HG02943 (cell line): Measurements from ENCODE around the gene TPX2.

Experiments
- ATAC-seq: cut with Tn5 transposase; IDR thresholded peaks from one replicate; pipeline ENCODE4 v1.9.1; 2021; ENCODE audit warnings: mild to moderate bottlenecking, low read depth, moderate library complexity; ENCODE audit not compliant: unreplicated experiment

Gene TPX2, protein sequence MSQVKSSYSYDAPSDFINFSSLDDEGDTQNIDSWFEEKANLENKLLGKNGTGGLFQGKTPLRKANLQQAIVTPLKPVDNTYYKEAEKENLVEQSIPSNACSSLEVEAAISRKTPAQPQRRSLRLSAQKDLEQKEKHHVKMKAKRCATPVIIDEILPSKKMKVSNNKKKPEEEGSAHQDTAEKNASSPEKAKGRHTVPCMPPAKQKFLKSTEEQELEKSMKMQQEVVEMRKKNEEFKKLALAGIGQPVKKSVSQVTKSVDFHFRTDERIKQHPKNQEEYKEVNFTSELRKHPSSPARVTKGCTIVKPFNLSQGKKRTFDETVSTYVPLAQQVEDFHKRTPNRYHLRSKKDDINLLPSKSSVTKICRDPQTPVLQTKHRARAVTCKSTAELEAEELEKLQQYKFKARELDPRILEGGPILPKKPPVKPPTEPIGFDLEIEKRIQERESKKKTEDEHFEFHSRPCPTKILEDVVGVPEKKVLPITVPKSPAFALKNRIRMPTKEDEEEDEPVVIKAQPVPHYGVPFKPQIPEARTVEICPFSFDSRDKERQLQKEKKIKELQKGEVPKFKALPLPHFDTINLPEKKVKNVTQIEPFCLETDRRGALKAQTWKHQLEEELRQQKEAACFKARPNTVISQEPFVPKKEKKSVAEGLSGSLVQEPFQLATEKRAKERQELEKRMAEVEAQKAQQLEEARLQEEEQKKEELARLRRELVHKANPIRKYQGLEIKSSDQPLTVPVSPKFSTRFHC

GRCh38 chr20:31738729-31739549, at the start of gene TPX2:
TPX2 (plus strand) TSS chr20:31739290; CDS start chr20:31757477, 18,187 bp downstream.
- peak; percentile 96 for ATAC-seq

GRCh38 chr20:31690124-31690666, 48.9 kb upstream of the TPX2 start:
- ATAC-seq, result no peak

- peak; percentile 67 for ATAC-seq
Observed at GRCh38 chr20:31691646-31692275, 47.3 kb upstream of the TPX2 start.

DNA sequence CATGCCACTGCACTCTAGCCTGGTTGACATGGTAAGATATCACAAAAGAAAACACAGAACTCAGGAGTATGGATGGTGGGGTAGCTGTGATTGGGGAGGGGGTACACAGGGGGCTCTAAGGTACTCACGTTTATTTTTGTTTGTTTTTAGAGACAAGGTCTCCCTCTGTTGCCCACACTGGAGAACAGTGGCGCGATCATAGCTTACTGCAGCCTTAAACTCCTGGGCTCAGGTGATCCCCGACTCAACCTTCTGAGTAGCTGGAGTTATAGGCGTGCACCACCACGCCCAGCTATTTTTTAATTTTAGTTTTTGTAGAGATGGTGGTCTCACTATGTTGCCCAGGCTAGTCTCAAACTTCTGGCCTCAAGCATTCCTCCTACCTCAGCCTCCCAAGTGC, 45.7 kb upstream of the TPX2 start:
- no peak for ATAC-seq

- no peak for ATAC-seq
Observed at GRCh38 chr20:31693987-31694661, 45.0 kb upstream of the TPX2 start.

- no peak for ATAC-seq
Observed at GRCh38 chr20:31694842-31695593, 44.1 kb upstream of the TPX2 start.

DNA sequence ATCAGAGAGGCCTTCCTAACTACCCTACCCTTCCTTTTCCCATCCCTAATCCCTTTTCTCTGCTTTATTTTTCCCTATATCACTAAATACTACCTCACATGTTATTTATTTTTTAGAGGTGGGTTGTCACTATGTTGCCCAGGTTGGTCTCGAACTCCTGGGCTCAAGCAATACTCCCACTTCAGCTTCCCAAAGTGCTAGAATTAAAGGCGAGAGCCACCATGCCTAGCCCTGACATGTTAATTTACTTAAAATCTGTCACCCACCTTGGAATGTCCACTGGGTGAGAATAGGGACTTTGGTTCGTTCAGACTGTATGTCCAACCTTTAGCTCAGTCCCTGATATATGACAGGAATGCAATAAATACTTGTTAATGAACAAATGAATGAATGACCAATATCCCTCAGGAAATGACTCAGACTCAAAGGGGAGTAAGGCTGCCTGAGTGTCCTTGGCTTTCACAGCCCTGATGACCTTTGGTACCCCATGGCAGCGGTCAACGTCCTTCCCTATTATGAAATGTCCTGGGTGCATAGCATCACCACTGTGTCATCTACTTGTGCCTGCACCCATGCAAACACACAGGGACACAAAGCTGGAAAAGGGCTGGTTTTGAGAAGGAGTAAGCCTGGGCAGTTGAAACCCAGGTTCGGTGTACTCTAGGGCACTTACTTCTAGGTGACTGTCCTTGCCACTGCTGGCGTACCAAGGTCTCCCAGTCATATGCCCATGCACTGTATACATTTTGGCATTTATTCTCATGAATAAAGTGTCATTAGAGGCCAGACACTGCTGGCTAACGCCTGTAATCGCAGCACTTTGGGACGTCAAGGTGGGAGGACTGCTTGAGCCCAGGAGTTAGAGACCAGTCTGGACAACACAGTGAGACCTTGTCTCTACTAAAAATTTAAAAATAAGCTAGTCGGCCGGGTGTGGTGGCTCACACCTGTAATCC, 43.0 kb upstream of the TPX2 start:
- no peak for ATAC-seq

DNA sequence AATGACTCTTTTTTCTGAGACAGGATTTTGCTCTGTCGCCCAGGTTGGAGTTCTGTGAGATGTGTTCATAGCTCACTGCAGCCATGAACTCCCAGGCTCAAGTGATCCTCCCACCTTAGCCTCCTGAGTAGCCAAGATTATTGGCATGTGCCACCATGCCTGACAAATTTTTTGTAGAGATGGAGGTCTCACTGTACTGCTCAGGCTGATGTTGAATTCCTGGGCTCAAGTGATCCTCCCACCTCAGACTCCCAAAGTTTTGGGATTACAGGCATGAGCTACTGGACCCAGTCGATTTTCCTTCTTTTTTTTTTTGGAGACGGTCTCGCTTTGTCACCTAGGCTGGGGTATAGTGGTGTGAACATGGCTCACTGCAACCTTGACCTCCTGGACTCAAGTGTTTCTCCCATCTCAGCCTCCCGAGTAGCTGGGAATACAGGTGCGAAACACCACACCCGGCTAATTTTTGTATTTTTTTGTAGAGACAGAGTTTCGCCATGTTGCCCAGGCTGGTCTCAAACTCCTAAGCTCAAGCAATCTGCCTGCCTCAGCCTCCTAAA, 40.8 kb upstream of the TPX2 start:
- ATAC-seq, result no peak

DNA sequence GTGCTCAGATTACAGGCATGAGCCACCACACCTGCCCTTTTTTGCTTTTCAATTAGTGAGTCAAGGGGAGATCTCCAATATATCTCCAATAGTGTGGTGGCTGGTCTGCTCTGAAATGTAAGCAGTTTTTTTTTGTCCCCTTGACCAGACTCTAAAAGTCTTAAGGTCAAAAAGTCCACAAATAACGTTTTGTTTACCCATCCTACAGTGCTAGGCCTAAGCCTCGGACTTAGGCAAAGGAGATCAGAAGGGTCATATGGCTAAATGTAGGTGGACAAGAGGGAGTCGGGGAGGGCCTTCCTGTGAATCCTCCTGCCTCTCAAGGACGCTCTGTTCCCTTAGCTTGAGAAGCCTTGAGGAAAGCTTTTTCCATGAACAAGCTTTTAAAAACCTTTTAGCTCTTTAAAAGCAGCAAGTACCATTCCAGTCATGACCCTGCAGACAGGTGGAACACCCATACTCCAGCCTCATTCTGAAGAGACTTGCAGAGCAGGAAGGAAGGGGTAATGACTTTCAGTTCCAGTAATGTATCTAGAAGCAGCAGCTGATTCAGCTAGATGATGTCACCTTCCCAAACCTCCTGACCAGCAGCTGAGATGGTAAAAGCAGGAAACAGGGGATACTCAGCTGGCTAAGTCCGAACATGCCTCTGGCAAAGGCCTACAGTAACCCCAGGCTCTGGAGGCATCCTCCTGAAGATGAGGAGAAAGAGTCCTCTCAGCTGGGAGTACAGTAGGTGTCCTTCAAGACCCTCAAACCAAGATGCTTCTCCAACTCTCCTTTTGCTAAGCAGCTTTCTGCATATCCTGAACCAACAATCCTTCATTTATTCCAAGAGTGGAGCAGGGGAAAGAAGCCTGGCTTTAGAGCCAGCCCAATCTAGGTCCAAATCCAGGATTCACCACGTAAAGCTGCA, 40.0 kb upstream of the TPX2 start:
- peak; percentile 81 for ATAC-seq

GRCh38 chr20:31699801-31700728, 39.0 kb upstream of the TPX2 start:
- ATAC-seq, result no peak

DNA sequence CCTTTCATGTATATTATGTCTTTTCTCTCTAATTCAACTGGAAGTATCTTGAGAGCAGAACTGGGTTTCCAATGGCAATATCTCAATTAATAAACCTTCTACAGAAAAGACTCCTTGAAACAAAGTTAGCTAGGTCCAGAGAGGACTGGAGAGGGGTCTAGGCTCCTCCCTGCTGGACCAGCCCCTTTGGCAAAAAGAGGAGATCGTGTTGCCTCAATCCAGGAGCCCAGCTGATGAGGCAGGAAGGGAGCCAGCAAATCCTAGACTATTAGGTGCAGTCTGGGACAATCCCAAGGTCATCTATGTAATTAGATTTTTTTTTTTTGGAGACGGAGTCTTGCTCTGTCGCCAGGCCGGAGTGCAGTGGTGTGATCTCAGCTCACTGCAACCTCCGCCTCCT, 38.3 kb upstream of the TPX2 start:
- no peak for ATAC-seq

DNA sequence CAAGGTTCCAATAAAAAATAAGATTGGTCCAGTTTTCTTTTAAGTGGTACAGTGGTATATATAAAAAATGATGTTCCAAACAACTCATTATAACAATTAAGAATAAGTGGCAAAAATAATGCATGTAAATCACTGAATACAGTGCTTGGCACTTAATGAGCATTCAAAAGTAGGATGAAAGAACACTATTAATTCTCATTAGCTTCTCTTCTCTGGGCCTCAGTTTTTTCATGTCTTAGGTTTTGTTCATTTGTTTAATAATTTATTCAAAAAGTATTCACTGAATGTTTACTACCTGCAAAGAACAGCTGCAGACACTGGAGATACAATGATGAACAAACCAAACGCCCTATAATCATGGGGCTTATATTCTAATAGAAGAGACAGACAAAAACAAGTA, 37.5 kb upstream of the TPX2 start:
- no peak for ATAC-seq

DNA sequence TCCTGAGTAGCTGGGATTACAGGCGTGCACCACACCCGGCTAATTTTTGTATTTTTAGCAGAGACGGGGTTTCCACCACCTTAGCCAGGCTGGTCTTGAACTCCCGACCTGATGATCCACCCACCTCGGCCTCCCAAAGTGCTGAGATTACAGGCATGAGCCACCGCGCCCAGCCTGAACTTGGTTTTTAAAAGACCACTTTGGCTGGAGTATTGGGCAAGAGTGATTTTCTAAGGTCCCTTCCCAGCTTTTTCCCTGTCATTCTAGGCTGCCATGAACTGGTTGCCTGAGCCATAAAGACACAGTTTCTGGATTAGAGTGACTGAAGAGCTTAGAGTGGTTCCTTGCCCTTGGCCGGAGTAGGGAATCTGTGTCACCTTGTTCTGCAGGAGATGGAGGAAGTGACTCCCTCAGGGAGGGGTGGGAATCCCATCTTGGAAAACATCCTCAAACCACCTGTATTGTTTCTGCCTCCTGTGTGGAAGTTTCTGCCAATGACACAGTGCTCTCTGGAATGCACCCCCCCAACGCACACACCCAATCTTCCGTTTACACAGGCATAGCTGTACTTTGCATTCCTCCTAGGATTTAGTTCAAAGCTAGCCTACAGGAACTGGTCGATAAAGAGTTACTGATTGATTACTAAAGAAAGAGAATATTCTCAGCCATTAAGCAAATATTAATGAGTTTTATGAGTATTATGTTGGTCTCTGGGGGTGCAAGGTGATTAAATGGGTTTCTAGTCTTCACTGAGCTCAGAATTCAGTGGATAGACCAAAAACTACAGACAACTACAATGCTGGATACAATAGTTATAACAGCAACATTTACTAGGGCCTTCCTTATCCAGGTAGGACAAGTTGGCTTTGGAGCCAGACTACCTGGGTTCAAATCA, 34.6 kb upstream of the TPX2 start:
- no peak for ATAC-seq

- ATAC-seq, result no peak
Observed at GRCh38 chr20:31705191-31705590, 33.9 kb upstream of the TPX2 start.
